ENCODE results near the gene ARL2BP. TPM values are rescaled to one million over a fixed set of nuclear protein-coding genes. Genes with fewer than 3 reads are reported as not detected.

ARL2BP gene
- total RNA-seq, 6 experiments from 2014 or later: 19.3 to 26.8 (median 22.0) TPM

DNA sequence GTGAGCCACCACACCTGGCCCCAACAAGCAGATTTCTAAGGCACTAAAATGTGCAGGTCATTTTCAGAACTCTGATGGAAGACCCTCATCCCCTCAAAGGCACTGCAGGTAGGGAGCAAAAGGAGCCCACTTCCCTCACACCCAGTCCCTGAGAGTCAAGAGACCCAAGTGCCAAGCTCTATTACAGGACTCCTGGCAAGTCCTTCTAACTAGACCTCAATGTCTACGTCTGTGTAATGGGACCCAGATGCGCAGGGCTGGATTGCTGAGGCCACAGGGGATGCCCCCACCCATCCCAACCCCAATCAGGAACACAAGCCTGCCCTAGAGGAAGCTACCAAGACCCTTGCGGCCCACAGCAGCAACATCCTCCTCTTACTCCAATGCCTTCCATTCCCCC lies 36.7 kb downstream of the ARL2BP start:
- WGBS (ENCODE audit: insufficient coverage, low coverage, low lambda C conversion rate, missing lambda C conversion rate): 71% methylated on average over 1 of the region's 3 CpGs
- Histone ChIP-seq H3K27ac (no peak overlapping the region), H3K4me1 (peaks cover 0 to 18% (median 7%) of the 10 kb centered on the region in 4 donors), H3K36me3 (no peaks in the 10 kb centered on the region), H3K9me3 (no peaks in the 10 kb centered on the region), H3K4me3 (no peak overlapping the region), H3K27me3 (no peaks in the 10 kb centered on the region)
- intact Hi-C loops (cut with DNase I): no loop called here
- no peak for DNase-seq
- TF ChIP-seq, protein P1, sequence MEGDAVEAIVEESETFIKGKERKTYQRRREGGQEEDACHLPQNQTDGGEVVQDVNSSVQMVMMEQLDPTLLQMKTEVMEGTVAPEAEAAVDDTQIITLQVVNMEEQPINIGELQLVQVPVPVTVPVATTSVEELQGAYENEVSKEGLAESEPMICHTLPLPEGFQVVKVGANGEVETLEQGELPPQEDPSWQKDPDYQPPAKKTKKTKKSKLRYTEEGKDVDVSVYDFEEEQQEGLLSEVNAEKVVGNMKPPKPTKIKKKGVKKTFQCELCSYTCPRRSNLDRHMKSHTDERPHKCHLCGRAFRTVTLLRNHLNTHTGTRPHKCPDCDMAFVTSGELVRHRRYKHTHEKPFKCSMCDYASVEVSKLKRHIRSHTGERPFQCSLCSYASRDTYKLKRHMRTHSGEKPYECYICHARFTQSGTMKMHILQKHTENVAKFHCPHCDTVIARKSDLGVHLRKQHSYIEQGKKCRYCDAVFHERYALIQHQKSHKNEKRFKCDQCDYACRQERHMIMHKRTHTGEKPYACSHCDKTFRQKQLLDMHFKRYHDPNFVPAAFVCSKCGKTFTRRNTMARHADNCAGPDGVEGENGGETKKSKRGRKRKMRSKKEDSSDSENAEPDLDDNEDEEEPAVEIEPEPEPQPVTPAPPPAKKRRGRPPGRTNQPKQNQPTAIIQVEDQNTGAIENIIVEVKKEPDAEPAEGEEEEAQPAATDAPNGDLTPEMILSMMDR (IDR thresholded peaks at IDR 0.05): no peak
- no peak for TF ChIP-seq POLR2A (IDR thresholded peaks at IDR 0.05)
- ATAC-seq: no peak

DNA sequence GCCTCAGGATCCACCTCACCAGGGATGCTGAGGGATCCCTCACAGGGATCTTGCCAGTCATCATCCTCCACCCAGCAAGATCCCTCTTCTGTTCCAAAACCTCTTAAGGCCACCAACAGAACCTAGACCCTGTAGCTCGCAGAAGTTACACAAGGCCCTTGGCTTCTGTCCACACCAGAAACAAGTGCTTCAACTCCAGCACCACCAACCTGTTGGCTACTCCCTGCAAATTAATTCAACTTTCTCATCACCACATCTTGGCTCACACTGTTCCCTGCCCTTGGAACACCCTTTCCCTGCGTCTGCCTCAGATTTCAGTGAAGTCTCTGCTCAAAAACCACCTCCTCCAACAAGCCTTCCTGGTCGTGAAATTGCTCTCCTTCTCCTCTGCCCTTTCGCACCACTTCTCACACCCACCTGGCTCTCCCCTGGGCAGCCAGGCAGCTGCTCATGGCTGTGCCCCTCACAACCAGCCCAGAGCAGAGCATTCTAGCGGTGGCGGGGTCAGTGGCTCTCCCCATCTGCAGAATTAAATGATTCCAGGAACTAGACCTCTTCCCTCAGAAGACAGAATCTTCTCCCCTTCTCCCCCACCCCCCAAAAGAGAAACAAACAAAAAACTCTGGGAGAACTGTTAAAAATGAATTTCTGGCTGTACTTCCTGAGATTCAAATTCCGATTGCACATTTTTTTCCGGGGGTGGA lies 37.6 kb downstream of the ARL2BP start:
- H3K4me1 ChIP-seq: peaks cover 0 to 18% (median 7%) of the 10 kb centered on the region in 4 donors
- H3K4me3 ChIP-seq: no peak overlapping the region
- intact Hi-C loops (cut with DNase I): no loop called here
- H3K36me3 ChIP-seq: no peaks in the 10 kb centered on the region
- 46% methylated on average over 5 of the region's 8 CpGs for WGBS (ENCODE audit: insufficient coverage, low coverage, low lambda C conversion rate, missing lambda C conversion rate)
- TF ChIP-seq POLR2A (IDR thresholded peaks at IDR 0.05): no peak
- TF ChIP-seq, protein P1 (IDR thresholded peaks at IDR 0.05): no peak
- DNase-seq: no peak
- no peak overlapping the region for H3K27ac ChIP-seq
- H3K27me3 ChIP-seq: no peaks in the 10 kb centered on the region
- H3K9me3 ChIP-seq: no peaks in the 10 kb centered on the region
- no peak for ATAC-seq

DNA sequence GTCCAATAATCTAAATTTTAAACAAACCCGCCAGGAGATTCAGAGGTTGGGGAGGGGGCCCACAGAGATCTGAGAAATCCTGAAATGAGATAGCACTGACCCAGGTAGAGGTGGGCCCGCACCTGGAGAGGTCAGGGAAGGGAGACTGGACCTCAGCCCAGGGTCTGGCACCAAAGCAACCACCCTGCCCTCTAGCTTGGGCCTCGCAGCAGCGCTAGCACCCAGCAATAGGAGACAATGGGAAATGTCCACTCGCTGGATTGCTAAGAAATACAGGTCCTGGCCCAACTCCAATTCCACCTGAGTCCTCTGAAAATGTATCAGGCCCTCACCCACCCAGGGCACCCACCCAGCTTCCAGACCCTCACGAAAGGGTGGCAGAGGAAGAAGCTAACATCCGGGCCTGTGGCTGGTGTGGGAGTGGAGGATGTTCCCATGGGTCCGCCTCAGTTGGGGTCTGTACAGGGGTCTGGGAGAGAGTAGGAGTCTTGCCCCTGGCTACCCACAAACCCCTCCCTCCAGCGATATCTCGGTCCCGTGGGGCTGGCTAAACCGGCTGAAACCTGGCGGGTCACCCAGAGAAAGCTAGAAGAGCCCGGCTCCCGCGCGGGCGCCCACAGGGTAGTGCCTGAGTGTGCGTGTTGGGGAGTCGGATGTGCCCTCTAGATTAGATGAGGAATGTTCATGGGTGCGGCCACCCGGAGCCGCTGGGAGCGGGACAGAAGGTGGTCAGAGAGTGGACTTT lies 38.3 kb downstream of the ARL2BP start:
- H3K36me3 ChIP-seq: no peaks in the 10 kb centered on the region
- intact Hi-C loops (cut with DNase I): no loop called here
- 43% methylated on average over 6 of the region's 24 CpGs for WGBS (ENCODE audit: insufficient coverage, low coverage, low lambda C conversion rate, missing lambda C conversion rate)
- H3K9me3 ChIP-seq: no peaks in the 10 kb centered on the region
- DNase-seq (no peak), ATAC-seq (peak in 3 of 4 donors; percentile 8 to 21 (median 16))
- no peaks in the 10 kb centered on the region for H3K27me3 ChIP-seq
- H3K4me1 ChIP-seq: peaks cover 0 to 18% (median 7%) of the 10 kb centered on the region in 4 donors
- peak overlapping the region in 2 of 3 donors; percentile 52 to 62 for H3K4me3 ChIP-seq
- H3K27ac ChIP-seq: no peak overlapping the region
- TF ChIP-seq POLR2A (IDR thresholded peaks at IDR 0.05): no peak
- TF ChIP-seq, protein P1 (IDR thresholded peaks at IDR 0.05): no peak

DNA sequence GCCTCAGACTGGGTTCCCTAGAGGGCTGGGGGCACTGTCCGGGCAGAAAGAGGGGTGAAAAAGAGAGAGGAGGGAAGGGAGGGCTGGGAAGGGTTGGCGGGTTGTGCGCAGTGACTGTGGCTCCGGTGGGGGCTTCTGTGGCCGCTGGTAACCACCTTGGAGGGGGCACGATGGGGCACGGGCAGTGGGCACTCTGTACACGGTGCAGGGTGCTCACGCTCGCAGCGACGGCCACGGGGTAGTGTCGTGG lies 38.8 kb downstream of the ARL2BP start:
- no peak for TF ChIP-seq POLR2A (IDR thresholded peaks at IDR 0.05)
- TF ChIP-seq, protein P1 (IDR thresholded peaks at IDR 0.05): no peak
- ATAC-seq: no peak

More for the DNA sequence above, 38.8 kb downstream of the ARL2BP start:
- Histone ChIP-seq H3K9me3 (no peaks in the 10 kb centered on the region), H3K27me3 (no peaks in the 10 kb centered on the region), H3K36me3 (no peaks in the 10 kb centered on the region), H3K4me1 (peaks cover 0 to 18% (median 7%) of the 10 kb centered on the region in 4 donors), H3K4me3 (peak overlapping the region; percentile 45 to 62 (median 52)), H3K27ac (no peak overlapping the region)
- 20% methylated on average over 6 of the region's 14 CpGs for WGBS (ENCODE audit: insufficient coverage, low coverage, low lambda C conversion rate, missing lambda C conversion rate)
- intact Hi-C loops (cut with DNase I): no loop called here
- DNase-seq: no peak

Data from right lobe of liver (tissue), 6 donors.